Activated CD4-positive, CD25-positive, alpha-beta regulatory T cell treated with anti-CD3 and anti-CD28 coated beads, Interleukin-2, amount 50 U/mL, for 16 hours (primary cell): Measurements from ENCODE around the gene ACKR2.
"Not testable (repeated sequence)": the region's sequence is repeated elsewhere in the genome, so short reads cannot be mapped to it uniquely, and the experiment has no call there.

Source experiments
- DNase-seq: peaks from one replicate; pipeline ENCODE4 v3.0.0-alpha.2; 2020; ENCODE audit warnings: low read depth, low spot score

ACKR2 gene

GRCh38 chr3:42855547-42856380 is 46.5 kb downstream of the ACKR2 start:
- DNase-seq = no peak

GRCh38 chr3:42856544-42856943 is 47.3 kb downstream of the ACKR2 start:
- no peak for DNase-seq

- DNase-seq = no peak
Measured at GRCh38 chr3:42864321-42864950, 55.2 kb downstream of the ACKR2 start.

GRCh38 chr3:42865256-42865655 is 56.0 kb downstream of the ACKR2 start:
- DNase-seq = no peak

GRCh38 chr3:42867138-42867537 is 57.9 kb downstream of the ACKR2 start:
- no peak for DNase-seq

GRCh38 chr3:42868841-42869240 is 59.6 kb downstream of the ACKR2 start:
- no peak for DNase-seq

GRCh38 chr3:42871592-42872196 is 62.4 kb downstream of the ACKR2 start:
- no peak for DNase-seq

GRCh38 chr3:42872718-42873117 is 63.5 kb downstream of the ACKR2 start:
- DNase-seq = no peak

GRCh38 chr3:42873221-42873982 is 64.2 kb downstream of the ACKR2 start:
- no peak for DNase-seq

GRCh38 chr3:42874749-42875148 is 65.5 kb downstream of the ACKR2 start:
- DNase-seq = no peak

- DNase-seq = no peak
Measured at GRCh38 chr3:42875325-42876151, 66.3 kb downstream of the ACKR2 start, which contains the start of gene CYP8B1. CYP8B1 (minus strand) TSS chr3:42875879; CDS start chr3:42875816, 63 bp downstream.

GRCh38 chr3:42876401-42876800 is 67.2 kb downstream of the ACKR2 start:
- DNase-seq = no peak

- DNase-seq = no peak
Measured at GRCh38 chr3:42876940-42877720, 67.9 kb downstream of the ACKR2 start.

GRCh38 chr3:42877881-42878280 is 68.6 kb downstream of the ACKR2 start:
- no peak for DNase-seq

- DNase-seq = no peak
Measured at GRCh38 chr3:42880183-42880582, 70.9 kb downstream of the ACKR2 start.

GRCh38 chr3:42880601-42881451 is 71.6 kb downstream of the ACKR2 start:
- peak; percentile 77 for DNase-seq

- DNase-seq = not testable (repeated sequence)
Measured at GRCh38 chr3:42883251-42883930, 74.1 kb downstream of the ACKR2 start.

GRCh38 chr3:42884324-42884723 is 75.1 kb downstream of the ACKR2 start:
- DNase-seq = no peak
